Head of caudate nucleus (tissue), 42 donors: Measurements from ENCODE around the gene ABHD17A.
"Not testable (repeated sequence)": the region's sequence is repeated elsewhere in the genome, so short reads cannot be mapped to it uniquely, and the experiment has no call there.

Experiments used
- DNase-seq, 42 donors: peaks; one replicate each; pipeline versions ENCODE4 v3.0.0 to v3.0.0-alpha.2; 2020 to 2021; ENCODE audit warnings: mixed read lengths in 7 of 42
- intact Hi-C: fragments of 100-400 bp; cut with DNase I; formaldehyde crosslinking; loops from one replicate; pipeline ENCODE4 v1.15.0; 2022

Gene ABHD17A

DNA sequence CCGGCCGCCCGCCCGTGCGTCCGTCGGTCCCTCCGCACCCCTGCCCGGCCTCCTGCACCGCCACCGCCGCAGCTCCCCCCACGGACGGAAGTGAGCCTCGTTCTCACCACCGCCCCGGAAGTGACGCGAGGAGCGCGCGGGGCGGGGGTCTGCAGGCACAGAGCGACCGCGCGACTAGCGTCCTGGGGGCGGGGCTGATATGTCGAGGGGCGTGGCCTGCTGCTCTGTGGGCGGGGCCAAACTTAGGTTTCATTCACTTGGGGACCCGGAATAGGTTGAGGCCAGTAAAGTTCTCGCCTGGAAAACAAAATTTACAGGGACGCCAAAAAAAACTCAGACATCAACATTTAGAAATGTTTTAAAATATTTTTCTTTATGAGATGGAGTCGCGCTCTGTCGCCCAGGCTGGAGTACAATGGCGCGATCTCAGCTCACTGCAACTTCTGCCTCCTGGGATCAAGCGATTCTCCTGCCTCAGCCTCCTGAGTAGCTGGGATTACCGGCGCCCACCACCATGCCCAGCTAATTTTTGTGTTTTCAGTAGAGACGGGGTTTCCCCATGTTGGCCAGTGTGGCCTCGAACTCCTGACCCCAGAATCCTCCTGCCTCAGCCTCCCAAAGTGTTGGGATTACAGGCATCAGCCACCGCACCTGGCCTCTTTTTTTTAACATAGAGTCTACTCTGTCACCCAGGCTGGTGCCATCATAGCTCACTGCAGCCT, at the start of gene ABHD17A:
Gene ABHD17A, minus strand, starts transcription at position 99 of the 722 bp plus-strand sequence. CDS start 3,930 bp downstream, outside the sequence.
- peak; percentile 88 to 98 (median 95) for DNase-seq
- intact Hi-C loops = not testable (repeated sequence)

GRCh38 chr19:1933942-1934341, 48.6 kb upstream of the ABHD17A start:
- no peak for DNase-seq
- intact Hi-C loops = loop anchor here (10.0 kb wide), 1 partner anchor 131 kb away; no protein-coding TSS in a partner anchor

GRCh38 chr19:1933244-1933643, 47.9 kb upstream of the ABHD17A start:
- intact Hi-C loops = loop anchor here (10.0 kb wide), 1 partner anchor 132 kb away; no protein-coding TSS in a partner anchor
- DNase-seq = no peak

GRCh38 chr19:1932395-1932794, 47.1 kb upstream of the ABHD17A start:
- intact Hi-C loops = loop anchor here (10.0 kb wide), 1 partner anchor 132 kb away; no protein-coding TSS in a partner anchor
- no peak for DNase-seq

DNA sequence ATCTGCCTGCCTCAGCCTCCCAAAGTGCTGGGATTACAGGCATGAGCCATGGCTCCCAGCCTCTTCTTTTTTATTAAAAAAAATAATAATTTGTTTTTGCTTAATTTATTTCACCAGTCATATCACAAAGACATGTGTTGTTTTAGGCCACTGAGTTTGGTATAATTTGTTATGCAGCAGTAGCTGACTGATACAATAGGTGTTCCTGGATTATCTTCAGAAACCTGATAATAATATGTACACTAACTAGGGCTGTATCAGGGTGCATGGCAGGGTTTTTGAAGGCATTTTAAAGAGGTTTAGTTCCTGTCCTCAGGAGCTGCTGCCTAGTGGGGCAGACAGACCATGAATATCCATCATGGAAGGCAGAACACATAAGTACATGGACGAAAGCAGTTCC, 46.1 kb upstream of the ABHD17A start:
- intact Hi-C loops = loop anchor here (10.0 kb wide), 1 partner anchor 133 kb away; no protein-coding TSS in a partner anchor
- no peak for DNase-seq

DNA sequence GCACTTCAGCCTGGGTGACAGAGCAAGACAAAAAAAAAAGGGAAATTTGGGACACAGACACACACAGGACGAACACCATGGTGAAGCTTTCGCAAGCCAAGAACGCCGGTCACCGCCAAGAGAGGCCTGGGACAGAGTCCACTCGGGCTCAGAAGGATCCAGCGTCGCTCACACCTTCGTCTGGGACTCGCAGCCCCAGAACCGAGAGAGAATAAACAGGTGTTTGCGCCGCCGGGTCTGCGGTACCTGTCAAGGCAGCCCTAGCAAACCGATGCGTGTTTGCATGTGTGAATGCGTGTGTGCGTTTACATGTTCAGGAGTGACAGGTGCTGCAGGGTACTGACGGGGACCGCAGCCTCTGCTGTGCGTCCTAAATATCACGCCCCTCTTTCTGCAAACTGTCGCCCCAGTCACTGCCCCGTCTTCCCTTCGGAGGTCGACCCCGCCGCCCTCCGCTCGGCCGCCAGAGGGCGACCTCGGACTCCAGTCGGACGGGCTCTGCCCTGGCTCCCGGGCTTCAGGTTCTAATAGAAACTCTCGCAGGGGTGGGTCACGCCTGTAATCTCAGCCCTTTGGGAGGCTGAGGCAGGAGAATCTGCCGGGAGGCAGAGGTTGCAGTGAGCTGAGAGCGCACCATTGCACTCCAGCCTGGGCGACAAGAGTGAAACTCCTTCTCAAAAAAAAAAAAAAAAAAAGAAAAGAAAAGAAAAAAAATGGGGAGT, 43.9 kb upstream of the ABHD17A start:
- intact Hi-C loops = no loop called here
- peak in 41 of 42 donors; percentile 63 to 92 (median 82) for DNase-seq

DNA sequence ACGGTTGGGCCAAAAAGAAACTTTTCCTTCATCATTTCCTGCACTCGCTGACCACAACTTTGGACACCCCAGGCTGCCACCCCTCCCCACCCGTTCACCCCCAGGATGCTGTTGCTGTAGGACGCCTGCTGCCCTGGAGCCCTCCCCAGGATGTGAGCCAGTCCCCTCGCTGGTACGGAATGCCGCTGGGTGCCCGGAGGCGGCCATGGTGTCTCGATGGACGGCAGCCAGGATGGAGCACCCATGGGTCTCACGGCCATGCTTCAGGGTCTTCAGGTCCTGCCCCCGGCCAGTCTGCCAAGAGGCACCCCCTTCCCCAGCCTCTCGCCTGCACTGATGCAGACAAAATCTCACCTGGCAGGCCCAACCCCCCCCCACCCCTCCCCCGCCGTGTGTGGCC, 40.2 kb upstream of the ABHD17A start:
- intact Hi-C loops = no loop called here
- DNase-seq = no peak

- intact Hi-C loops = no loop called here
Measured at GRCh38 chr19:1924320-1924961, 39.1 kb upstream of the ABHD17A start.

GRCh38 chr19:1923319-1923718, 38.0 kb upstream of the ABHD17A start:
- DNase-seq = no peak
- intact Hi-C loops = no loop called here

More at GRCh38 chr19:1924320-1924961, 39.1 kb upstream of the ABHD17A start:
- DNase-seq = no peak

GRCh38 chr19:1922803-1923202, 37.5 kb upstream of the ABHD17A start:
- no peak for DNase-seq
- intact Hi-C loops = no loop called here

GRCh38 chr19:1921825-1922224, 36.5 kb upstream of the ABHD17A start:
- intact Hi-C loops = no loop called here
- no peak for DNase-seq

DNA sequence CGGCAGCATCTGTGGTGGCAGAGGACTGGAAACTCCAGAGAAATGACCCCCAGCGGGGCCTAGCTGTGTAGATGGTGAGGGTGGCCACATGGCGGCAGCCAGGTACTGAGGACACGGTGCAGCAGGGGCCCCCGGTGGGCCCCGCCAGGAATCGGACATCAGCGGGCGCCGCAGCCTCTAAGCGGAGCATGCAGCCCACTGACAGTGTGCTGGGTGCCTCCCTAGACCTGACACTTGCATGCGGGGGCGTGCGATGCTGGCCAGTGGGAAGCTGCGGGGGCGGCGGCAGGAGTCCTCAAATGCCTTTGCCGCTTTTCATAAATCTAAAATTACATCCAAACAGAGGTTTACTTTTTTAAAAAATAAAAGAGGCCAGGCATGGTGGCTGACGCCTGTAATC, 36.0 kb upstream of the ABHD17A start:
- intact Hi-C loops = no loop called here
- no peak for DNase-seq

- intact Hi-C loops = no loop called here
Measured at GRCh38 chr19:1920644-1921043, 35.3 kb upstream of the ABHD17A start.

DNA sequence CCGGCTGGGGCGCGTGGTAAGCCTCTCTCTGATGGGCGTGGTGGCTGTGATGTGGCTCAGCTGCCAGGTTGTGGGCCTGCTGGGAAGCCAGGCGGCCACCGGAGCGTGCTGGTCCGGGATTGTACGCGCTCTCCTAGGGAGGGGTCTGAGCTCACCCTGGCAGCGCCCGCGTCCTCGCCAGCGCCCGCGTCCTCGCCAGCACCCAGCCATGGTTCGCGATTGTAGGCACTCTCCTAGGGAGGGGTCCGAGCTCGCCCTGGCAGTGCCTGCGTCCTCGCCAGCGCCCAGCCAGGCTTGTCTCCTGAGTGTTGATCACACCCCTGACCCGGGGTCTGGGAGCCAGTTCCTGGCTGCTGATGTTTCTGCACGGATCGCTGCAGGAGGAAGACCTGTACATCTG, 33.7 kb upstream of the ABHD17A start:
- intact Hi-C loops = no loop called here
- no peak for DNase-seq

More at GRCh38 chr19:1920644-1921043, 35.3 kb upstream of the ABHD17A start:
- DNase-seq = no peak

DNA sequence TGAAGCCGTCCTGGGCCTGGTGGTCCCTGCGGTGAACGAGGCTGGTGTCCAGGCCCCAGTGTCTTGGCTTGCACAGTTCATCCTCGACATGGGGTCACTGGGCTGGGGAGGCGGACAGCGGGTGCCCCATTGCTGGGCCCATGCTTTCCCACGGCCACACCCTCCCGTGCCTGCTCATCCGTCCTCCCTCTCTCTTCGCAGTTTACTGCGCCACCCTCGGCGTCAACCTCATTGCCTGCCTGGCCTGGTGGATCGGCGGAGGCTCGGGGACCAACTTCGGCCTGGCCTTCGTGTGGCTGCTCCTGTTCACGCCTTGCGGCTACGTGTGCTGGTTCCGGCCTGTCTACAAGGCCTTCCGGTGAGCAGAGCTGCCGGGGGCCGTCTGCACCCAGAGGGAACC, 32.6 kb upstream of the ABHD17A start:
- intact Hi-C loops = no loop called here
- DNase-seq = no peak

- intact Hi-C loops = no loop called here
- no peak for DNase-seq
Measured at GRCh38 chr19:1917146-1917545, 31.9 kb upstream of the ABHD17A start.

DNA sequence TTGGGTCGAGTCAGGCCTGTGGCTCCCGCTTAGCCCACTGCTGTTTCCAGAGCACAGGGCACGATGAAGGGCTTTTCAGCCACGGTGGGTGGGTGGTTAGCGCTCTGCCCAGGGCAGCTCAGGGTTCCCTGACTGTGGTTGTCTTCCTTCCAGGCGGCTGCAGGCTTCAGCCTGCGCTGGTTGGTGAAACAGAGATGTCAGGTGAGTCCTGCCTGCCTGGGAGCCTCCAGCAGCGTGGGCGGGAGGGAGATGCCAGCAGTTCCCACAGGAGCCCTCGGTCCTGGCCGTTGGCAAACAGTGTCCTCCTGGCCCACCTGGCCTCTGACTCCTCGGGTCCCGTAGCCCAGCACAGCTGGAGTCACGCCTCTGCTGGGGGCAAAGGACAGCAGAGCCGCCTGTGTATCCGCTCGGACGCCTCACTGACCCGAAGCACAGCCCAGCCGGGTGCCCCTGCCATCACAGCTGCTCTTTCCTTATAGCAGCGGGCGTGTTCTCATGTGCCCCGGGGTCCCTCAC, 29.6 kb upstream of the ABHD17A start:
- peak in 4 of 42 donors; percentile 22 to 42 (median 26) for DNase-seq
- intact Hi-C loops = no loop called here

- intact Hi-C loops = no loop called here
Measured at GRCh38 chr19:1913781-1914577, 28.7 kb upstream of the ABHD17A start.

More at GRCh38 chr19:1913781-1914577, 28.7 kb upstream of the ABHD17A start:
- DNase-seq = no peak
